GM21786 (cell line): ENCODE results near the gene HSPB8.

Source experiments
- ATAC-seq: cut with Tn5 transposase; IDR thresholded peaks from one replicate; pipeline ENCODE4 v1.9.1; 2021; ENCODE audit not compliant: unreplicated experiment

The HSPB8 gene, protein sequence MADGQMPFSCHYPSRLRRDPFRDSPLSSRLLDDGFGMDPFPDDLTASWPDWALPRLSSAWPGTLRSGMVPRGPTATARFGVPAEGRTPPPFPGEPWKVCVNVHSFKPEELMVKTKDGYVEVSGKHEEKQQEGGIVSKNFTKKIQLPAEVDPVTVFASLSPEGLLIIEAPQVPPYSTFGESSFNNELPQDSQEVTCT

DNA sequence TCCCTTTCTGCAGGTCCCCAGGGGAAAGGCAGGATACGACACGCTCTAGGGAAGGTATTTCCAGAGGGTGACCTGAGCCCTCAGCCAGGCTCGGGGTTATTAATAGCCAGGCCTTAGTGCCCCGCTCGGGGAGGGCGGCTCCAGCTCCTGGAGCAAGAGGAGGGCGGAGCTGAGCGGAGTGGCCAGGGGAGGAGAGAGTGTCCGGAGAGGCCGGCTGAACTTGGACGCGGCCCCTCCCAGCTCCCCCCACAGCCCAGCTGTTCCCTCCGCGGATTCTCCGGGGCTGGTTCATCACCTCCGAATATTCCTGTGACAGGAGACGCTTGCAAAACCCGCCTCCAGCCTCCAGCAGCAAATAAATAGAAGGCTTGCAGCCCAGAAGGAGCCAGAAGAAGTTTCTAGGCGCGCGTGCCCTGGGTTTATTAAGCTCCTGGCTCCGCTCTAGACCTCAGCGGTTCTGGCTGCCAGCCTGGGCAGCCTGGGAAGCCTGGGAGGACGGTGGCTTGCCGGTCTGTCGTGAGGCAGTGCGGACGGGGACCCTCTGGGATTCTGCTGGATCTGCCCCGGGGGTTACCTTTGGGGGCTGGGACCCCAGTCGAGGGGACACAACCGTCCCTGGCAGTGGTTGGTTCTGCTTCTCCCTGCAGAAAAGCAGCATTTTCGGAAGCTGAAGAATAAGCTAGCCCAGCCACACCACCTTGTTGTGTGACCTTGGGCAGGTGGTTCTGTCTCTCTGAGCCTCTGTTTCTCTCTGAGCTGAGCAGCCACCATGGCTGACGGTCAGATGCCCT is at the start of gene HSPB8:
Gene HSPB8 (plus strand): TSS at position 388 of the 791 bp plus-strand sequence. CDS start 382 bp downstream, at position 770.
- no peak for ATAC-seq

DNA sequence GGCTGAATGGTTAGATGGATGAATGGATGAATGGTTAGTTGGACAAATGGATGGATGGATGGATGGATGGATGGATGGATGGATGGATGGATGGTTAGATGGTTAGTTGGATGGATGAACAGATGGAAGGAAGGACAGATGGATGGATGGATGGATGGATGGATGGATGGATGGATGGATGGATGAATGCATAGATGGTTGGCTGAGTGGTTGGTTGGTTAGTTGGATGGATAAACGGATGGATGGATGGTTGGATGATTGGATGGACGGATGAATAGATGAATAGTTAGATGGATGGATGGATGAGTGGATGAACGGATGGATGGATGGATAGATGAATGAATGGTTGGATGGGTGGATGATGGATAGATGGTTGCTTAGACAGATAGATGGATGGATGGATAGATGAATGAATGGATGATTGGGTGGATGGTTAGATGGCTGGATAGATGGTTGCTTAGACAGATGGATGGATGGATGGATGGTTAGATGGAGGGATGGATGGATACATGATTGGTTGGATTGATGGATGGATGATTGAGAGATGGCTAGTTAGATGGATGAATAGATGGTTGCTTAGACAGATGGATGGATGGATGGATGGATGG is 48.8 kb upstream of the HSPB8 start:
- ATAC-seq: no peak

DNA sequence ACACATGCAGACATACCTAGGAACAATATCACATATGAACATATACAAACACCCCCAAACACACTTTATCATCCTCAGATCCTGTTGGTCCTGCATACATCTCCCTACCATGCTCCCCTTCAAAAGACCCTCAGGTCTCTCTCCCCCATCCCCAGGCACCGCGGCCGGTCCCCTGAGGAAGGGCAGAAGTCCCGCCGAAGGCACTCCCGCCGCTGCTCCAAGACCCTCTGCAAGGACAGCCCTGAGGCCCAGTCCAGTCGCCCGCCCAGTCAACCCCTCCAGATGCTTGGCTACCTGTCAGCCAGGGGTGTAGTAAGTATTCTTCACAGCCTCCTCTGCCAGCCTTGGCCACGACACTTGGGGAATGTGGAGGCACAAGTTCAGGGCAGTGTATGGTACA is 48.2 kb upstream of the HSPB8 start:
- no peak for ATAC-seq

DNA sequence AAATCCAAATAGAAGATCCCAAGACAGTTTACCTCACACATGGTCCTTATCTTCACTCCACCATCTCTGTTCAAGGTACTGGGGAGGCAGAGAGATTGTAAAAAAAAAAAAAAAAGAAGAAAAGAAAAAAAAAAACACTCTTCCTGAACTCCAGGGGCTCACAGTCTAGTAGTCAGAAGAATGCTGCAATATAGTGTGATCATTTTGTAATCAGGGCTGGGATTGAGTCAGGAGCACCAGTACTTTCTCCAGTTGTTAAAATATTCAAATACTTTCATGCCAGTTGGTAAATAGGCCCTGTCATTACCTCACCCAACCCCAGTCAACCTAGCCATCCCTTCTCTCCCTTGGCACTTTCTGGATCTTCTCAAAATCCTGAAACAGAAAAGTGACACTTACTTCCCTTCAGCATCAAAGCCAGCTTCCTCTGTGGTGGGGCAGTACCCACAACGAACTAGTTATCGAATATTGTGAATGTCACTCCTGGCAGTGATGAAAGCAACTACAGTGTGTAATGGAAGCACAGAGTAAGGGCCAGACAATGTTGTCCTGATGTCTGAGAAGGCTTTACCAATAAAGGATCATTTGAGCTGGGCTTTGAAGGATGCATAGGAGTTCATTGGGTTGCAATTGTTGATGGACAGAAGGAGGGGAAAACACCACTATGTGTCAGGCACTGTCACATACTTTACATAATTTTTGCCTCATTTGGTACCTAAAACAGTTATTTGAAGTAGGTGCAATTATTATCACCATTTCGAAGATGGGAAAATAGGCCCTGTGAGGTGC is 44.3 kb upstream of the HSPB8 start:
- ATAC-seq: no peak

DNA sequence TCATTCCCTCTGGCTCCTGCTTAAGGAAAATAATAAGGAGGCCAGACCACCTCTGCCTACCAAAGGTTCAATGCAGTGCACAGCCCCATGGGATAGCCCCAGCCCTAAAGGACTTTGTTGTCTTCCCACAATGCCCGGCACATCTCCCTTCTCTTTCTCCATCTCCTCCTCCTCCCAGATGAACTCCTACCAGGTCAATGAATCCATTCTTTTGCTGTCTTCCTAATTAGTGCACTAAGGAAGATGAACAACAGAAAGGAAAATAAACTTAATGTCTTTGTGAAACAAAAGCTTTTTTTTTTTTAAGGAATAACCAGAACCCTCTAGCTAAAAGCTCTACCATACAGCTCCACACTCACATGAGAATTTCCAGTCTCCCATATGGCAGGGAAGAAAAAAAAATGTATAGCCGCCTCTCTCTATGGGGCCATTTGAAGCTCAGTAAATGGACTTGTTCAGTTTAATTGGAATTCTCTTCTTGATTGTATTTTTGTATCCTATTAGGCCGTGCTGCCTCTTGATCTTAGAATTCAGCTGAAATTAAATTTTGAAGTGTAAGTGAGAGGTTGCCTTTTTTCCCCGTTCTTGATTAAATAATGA is 41.8 kb upstream of the HSPB8 start:
- ATAC-seq: no peak

DNA sequence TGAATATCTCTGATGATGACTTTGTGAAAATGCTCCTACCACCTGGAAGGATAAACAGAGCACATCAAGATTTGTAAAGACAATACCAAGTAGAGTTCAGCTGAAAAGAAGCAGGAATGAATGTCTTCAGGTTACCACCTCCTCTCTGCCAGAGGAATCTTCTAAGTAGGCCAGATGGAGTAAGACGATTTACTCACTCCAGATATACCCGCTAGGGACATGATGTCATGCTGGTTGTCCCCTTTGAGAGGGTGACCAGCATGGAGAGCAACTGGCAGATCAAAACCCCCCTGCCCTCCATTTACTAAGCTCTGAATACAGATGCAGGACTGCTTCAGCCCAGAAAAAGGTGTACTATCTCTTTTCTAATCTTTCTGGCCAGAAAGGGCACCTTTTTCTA is 39.3 kb upstream of the HSPB8 start:
- ATAC-seq: no peak

DNA sequence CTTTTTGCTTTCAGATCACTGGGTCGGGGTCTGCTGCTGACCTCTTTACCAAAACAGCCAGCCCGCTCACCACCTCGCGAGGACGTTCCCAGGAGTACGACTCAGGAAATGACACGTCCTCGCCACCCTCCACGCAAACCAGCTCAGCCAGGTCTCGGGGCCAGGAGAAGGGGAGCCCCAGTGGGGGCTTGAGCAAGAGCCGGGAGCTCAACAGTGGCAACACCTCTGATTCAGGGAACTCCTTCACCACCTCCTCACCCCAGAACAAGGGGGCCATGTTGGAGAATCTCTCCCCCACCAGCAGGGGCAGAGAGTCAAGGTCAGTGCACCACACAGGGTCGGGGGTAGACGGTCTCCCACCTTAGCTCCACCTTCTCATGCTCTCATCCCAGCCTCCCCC is 33.4 kb upstream of the HSPB8 start:
- ATAC-seq: no peak

DNA sequence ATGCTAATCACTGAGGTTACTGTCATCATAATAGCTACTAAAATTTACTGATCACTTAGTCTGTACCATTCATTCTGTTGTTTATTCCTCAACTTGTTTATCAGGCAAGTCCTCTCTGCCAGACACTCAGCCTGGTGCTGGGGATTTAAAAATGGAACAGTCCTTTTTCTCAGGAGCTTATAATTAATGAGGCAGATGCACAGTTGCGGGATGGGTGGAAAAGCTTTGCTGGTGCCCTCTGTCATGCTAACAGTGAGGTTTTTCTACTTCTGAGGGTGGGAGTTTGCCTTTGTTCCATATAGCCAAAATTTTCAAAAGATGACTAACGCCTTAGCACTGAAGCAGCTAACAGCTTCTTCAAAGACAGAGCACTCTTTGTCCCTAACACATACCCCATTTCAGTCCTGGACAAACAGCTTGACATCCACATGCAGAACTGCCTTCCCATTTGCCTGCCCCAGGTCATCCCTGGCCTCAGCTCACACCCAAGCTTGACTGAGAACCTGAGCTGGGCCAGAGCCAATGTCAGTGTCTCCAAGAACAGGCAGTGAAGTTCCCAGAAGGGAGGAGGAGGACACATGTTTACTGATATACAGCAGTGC is 30.8 kb upstream of the HSPB8 start:
- no peak for ATAC-seq

DNA sequence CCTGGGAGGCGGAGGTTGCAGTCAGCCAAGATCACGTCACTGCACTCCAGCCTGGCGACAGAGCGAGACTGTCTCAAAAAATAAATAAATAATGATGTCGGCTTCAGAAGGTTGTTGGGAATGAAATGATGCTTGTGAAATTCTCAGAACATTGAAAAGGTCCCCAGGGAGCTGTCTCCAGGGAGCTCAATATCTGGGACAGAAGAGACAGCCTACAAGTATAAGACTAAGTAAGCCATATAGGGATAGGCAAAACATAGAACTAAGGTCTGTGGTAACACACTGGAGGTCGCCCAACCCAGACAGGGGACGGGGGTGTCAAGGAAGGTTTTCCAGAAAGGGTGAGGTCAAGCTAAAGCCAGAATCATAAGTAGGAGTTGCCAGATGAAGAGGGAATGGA is 29.5 kb upstream of the HSPB8 start:
- ATAC-seq: no peak

DNA sequence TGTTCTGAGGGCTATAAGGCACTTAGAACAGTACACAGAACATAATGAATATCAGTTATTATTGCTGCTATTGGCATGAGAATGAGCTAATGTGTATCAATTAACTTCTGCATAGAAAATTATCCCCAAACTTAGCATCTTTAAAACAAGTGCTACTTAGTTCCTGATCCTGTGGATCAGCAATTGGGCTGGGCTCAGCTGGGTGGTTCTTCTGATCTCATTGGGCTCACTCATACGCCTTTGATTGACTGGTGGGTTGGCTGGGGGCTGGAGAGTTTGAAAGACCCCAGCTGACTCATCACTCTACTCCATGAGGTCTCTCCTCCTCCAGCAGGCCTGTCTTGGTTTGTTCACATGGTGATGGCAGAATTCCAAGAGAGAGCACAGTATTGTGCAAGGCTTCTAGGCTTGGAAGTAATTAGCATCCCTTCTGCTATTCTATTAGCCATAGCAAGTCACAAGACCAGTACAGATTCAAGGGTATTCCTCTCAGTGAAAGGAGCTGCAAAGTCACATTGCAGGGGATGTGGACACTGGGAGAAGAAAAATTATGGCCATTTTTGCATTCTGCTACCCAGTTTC is 27.2 kb upstream of the HSPB8 start:
- no peak for ATAC-seq

DNA sequence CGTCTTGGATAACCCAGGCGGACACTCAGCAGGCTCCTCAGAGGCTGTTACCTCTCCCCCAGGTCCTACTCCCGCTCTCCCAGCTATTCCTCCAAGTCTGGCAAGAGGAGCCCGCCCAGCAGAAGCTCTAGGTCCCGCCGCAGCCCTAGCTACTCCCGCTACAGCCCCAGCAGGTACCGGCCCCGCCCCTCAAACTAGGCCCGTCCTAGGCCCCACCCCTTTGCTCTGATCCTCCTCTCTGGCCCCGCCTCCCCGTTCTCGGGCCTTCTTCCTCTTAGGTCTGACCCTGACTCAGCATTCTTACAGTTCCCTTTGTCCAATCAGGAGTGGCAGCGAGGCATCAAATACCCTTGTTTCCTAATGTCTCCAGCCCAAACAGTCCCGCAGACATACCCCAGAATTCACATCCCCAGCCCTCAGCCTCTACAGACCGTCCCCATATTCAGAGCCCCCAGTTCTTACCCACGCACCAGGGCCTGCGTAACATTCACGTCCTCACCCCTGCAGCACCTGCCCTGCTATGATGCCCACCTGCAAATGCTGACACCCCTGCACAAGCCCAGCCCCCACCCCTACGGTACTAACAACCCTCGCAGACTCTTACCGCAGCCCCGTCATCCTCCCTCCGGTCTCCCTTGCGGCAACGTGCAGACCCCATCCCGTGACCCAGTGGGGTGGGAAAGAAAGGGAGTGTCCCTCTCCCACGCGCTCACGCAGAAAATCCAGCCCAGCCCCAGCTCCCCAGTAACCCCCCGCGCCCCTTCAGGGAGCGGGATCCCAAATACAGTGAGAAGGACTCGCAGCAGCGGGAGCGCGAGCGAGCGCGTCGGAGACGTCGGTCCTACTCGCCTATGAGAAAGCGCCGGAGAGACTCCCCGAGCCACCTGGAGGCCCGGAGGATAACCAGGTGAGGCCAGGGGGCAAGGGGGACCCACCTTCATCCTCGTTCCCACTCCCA is 25.0 kb upstream of the HSPB8 start:
- ATAC-seq: no peak

DNA sequence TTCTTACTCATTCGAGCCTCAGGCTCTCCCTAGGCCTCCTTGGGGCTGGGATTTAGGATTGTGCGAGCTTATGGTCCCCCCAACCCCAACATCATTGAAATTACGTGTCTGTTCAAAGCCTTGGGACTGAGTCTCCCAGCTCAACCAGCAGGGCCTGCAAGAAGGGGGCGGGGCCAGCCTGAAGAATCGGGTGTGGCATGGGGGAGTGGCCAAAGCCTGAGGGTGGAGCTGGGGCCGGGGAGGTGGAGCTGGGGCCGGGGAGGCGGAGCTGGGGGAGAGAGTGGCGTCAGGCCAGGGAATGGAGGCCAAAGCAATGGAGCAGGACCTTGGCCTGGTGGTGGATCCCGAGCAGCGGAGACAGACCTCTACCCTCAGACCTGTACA is 24.3 kb upstream of the HSPB8 start:
- no peak for ATAC-seq

DNA sequence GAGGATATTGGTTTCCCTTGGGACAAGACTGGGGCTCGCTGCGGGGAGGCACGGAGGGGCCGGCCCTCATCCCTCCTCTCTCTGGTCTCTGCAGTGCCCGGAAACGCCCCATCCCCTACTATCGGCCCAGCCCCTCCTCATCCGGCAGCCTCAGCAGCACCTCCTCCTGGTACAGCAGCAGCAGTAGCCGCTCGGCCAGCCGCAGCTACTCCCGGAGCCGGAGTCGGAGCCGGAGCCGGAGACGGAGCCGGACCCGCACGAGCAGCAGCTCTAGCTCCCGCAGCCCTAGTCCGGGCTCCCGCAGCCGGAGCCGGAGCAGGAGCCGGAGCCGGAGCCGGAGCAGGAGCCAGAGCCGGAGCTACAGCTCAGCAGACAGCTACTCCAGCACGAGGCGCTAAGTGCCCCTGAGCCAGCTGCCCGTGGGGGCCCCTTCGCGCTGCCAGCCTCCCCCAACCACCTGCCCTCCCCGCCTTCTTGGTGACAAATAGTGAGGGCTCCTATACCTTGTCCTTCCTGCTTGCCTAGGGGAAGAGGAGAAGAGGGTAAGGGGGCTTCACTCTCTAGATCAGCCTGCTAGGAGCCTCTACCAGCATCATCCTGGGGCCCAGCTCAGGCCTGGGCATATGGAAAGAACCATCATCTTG is 22.2 kb upstream of the HSPB8 start:
- no peak for ATAC-seq

DNA sequence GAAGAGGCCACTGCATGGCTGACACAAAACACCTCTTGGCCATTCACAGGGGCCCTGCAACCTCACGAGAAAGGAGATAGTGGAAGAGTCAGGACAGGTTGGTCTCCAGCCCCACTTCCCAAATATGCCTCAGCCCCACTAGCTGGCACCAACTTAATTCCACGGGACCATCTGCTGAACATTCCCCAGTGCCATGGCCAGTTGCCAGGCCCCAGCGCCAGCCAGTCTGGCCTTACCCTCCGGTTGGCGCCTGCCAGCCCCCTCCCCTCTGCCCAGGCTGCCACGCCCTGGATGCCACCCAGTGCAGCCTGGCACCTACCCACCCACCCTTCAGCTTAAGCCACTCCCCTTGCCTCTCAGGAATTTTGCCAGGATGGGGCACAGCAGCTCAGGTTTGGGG is 21.2 kb upstream of the HSPB8 start:
- no peak for ATAC-seq

DNA sequence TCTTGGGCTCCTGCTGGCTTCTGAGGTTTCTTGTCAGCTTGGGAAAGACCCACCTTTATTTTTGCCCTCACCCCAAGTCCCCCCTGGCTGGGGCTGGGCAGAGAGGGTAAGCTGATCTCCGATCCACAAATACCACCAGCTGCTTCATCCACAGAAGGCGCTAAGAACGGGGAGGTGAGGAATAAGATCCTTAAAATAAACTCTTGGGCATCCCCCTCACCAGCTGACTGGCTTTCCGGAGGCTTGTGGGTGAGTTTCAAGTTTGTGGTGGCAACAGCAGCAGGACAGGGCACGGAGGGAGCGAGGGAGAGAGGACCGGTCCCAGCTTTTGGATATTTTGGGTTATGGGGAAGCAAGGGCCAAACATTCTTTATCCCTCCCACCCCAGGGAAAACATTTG is 20.8 kb upstream of the HSPB8 start:
- ATAC-seq: no peak

DNA sequence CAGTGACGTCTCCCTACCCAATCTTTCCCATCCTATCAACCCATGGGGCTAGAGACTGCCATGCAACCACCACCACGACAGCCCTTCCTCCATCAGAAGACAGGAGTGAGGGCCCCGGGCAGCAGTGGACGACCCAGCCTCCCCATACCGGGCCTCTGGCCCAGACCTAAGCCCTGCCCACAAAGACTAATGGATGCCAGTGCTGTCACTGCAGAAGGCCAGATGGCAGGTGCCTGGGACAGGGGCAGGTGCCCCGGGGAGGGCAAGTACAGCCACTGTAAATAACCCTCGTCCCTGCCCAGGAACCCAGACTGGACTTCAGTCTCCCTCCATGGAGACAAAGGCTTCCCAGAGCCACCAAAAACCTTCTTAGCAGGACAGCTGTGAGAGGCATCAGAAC is 20.3 kb upstream of the HSPB8 start:
- no peak for ATAC-seq

DNA sequence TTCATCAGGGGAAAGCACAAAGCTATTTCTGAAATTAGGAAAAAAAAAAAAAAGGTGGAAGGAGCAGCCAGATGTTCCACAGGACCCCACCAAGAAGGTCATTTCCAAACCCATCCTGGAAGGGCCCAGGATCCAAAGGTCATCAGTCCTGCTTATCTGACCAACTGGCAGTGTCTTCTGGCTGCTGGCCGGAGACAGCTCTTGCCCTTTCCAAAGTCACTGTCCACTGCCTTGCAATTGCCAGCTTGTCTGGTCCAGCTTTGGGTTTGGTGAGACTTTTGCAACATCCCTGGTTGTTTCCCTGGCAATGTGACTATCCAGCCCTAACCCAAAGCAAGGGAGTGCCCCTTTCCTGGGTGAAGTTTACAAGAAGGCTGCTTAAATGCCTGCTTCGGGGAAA is 18.9 kb upstream of the HSPB8 start:
- ATAC-seq: no peak

DNA sequence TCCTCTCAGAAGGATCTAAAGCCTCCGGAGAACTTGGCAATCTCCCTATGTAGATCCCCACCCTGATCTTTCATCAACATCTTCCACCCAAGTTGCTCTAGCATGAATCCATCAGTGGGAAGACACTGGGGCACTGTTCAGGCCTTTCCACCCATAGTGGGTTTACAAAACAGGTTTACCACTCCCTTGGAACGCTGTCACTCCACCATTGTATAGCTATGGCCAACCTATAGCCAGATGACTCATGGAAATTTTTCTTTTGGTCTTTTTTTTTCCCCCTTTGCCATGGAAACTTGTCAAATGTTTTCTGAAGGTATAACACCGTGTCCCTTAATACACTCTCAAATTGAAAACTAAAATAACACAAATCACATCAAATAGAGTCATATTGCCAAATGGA is 10.8 kb upstream of the HSPB8 start:
- no peak for ATAC-seq

DNA sequence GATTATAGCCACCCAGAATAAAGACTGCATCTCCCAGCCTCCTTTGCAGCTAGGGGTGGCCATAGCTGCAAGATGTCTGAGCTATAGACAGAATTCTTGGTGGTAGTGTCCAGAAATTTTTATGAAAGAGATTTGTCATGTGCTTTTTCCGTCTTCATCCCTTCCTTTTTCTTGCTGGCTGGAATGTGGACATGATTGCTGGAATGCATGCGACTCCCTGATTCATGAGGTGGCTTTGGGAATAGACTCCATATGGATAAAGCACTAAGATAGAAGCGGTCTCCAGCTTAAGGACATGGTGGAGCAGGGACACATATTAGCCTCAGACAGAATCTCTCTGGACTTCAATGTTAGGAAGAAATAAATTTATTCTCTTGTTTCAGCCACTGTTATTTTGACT is 10.0 kb upstream of the HSPB8 start:
- no peak for ATAC-seq
